CD4-positive, alpha-beta T cell treated with Interleukin-17A for 1 hour (primary cell): ENCODE measurements around the gene TRIM16.
A peak's percentile ranks its signal among the peaks of the same experiment; 100 is the strongest.
"Not testable (repeated sequence)": the region's sequence is repeated elsewhere in the genome, so short reads cannot be mapped to it uniquely, and the experiment has no call there.

ENCODE experiments used
- DNase-seq: peaks from one replicate; pipeline ENCODE4 v3.0.0-alpha.2; 2020

TRIM16 gene

GRCh38 chr17:15683824-15684478 lies at the start of gene TRIM16:
Gene TRIM16, minus strand, starts transcription at chr17:15684311. Its CDS starts 32,702 bp downstream, at chr17:15651609.
- DNase-seq: peak; percentile 86

DNA sequence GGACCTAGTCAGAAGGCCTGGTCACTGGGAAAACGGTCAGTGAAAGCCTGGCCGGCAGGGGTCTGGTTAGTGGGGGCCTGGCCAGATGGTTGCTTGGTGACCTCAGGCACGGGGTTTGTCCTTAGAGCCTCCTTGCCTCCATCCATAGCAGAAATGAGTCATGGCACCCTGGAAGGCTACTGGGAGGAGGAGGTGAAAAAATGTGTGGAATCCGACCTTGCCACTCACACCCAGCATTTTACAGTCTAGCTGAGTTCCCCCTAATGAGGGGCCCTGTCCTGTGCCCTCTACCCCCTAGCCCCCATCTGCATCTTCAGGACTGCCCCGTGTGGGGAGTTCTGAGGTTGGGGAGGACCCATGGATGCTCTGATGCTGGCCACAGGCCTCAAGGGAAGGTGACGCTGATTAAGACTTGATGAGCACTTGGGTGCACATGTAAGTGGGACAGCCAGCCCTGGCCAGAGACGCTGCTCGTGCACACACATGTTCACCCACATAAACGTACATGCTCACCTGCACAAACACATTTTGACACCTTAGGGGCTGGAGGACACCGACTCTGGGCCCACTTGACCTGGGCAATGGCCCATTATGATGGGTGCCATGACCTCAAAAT lies 49.2 kb upstream of the TRIM16 start:
- DNase-seq: not testable (repeated sequence)

GRCh38 chr17:15731900-15732299 lies 47.8 kb upstream of the TRIM16 start, which contains the start of gene TBC1D26:
Gene TBC1D26, plus strand, starts transcription at chr17:15732283. Its CDS starts 3,066 bp downstream, at chr17:15735349.
- DNase-seq: not testable (repeated sequence)

DNA sequence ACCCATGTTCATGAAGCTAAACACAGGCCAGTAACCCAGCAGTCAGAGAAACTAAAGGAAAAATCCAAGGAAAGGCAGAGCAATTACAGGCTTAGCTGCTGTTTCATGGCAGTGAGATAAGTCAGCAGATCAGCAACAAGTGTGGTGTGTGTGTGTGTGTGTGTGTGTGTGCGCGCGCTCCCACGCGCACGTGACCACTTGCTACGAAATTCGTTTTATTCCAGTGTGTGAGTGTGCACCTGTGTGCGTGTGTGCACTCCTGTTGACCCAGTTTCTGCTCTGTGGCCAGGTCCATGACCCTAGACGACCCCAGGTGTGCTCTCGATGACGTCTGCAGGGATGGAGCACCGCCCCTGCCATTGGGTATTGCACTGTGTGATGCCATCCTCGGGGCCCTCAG lies 46.4 kb upstream of the TRIM16 start:
- not testable (repeated sequence) for DNase-seq

- DNase-seq: not testable (repeated sequence)
These were observed 32.8 kb upstream of the TRIM16 start for GRCh38 chr17:15716601-15717563.

DNA sequence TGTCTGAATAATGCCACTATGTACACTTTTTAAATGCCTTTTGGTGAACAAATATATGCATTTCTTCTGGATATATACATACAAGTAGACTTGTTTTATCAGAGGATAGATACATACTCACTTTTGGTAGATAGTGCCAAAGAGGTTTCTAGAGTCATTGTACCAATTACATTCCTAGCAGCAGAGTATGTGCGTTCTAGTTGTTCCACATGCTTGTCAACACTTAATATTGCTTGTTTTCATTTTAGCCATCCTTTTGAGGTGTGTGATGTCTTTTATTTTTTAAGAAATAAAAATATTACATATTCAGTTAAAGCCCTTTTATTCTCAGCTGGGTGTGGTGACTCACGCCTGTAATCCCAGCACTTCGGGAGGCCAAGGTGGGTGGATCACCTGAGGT lies 24.8 kb upstream of the TRIM16 start:
- DNase-seq: not testable (repeated sequence)

- not testable (repeated sequence) for DNase-seq
These were observed 20.7 kb upstream of the TRIM16 start for GRCh38 chr17:15704813-15705212.

GRCh38 chr17:15704239-15704638 lies 20.1 kb upstream of the TRIM16 start:
- not testable (repeated sequence) for DNase-seq

DNA sequence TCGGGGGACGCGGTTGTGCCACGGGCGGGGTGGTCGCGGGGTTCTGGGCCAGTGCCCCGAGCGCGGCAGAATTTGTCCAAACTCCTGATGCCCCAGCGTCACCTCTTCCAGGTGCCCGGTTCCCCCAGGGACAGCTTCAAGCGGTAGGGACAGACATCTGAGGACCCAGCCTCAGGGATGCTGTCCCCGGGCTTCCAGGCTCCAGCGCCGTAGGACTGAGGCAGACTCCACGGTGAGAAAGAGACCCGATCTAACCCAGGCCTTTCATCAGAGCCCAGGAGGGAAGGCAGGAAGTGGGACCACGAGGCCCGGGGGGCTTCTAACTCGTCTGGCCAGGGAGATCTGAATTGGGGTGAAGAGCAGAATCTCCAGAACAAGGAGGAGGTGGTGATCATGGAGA lies 15.8 kb upstream of the TRIM16 start:
- DNase-seq: not testable (repeated sequence)

DNA sequence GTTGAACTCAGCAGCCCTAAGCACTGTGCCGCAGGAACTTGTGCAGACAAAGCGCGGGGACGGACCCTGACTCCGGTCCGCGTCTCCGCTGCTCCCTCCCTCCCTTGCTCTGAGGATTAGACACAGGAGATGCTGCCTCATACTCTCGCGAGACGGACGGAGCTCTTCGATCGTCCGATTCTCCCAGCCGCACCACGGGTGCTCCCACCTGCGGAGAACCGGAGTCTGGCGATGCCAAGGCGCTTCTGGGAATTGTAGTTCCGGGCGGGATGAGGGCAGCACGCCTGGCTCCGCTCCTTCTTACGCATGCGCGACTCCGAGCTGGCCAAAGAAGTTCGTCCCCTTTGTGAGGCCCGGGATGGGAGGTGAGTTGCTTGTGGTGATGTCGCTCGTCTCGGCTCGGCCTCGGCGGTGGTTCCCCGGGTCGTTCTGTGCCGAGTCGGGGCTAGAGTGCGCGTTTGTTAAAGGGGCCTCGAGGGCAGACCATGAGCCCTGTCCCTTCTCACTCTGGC lies 15.4 kb upstream of the TRIM16 start, which contains the start of gene ZNF286A:
TSS of gene ZNF286A (plus strand) at position 340 of the 512 bp plus-strand sequence. CDS start 578 bp downstream, outside the sequence.
- peak; percentile 99 for DNase-seq

DNA sequence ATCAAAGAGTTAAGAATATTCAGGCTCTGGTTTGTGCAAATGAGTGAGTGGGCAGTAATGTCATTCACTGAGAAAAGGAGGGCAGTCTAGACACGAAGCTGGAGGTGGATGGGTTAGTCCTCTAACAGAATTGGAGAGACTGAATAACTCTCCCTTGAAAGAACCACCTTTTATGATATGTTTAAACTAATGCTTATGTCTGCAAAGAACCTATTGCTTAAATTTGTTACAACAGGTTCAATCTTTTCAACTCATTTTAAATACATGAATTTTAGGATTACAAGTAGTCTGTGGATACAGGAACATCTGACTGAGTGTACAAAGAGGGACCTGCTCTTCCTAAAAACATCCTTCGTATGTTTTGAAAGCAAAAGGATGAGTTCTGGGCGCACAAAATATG lies 14.9 kb upstream of the TRIM16 start:
- not testable (repeated sequence) for DNase-seq

DNA sequence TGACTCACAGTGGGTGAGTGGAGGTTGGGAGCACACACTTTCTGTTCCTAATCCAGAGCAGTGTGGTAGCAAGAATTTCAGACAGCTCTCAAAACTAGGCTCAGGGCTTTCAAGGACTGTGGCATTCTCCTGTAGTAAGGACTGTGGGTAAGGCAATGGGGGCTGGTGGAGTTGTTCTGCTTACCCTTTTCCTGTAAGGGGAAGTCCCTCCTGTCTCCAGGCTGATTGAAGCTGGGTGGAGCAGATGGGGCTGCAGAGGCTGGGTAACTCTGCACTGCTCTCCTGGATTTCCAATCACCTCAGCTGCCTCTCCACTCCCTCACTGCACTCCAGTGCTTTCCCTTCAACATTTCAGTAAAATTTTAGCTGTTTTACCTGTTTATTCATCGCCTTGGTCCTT lies 3.4 kb upstream of the TRIM16 start:
- DNase-seq: not testable (repeated sequence)

- DNase-seq: peak; percentile 32
These were observed 976 bp downstream of the TRIM16 start for GRCh38 chr17:15683135-15683534.

GRCh38 chr17:15675991-15676390 lies 8.1 kb downstream of the TRIM16 start:
- DNase-seq: not testable (repeated sequence)

DNA sequence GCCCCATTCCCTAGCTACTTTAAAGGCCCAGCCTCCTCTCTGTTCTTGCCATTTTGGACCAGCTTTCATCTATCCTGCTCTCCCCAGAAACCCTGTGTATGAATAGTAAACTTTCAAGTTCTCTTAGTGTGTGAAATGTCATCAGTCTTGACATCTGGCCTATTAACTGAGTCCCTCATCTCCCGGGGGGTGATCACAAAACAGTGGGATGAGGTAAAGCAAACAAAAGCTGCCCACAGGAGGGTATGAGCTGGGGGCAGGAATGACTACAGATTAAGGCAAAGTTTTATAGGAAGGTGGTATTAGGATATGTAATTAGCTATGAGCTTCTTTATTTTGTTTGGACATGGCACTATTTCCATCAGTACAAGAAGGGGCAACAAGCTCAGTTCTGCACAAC lies 9.5 kb downstream of the TRIM16 start:
- not testable (repeated sequence) for DNase-seq

GRCh38 chr17:15669526-15669925 lies 14.6 kb downstream of the TRIM16 start:
- not testable (repeated sequence) for DNase-seq

GRCh38 chr17:15663691-15664090 lies 20.4 kb downstream of the TRIM16 start:
- no peak for DNase-seq

GRCh38 chr17:15663176-15663575 lies 20.9 kb downstream of the TRIM16 start:
- DNase-seq: no peak

GRCh38 chr17:15662681-15663080 lies 21.4 kb downstream of the TRIM16 start:
- no peak for DNase-seq

DNA sequence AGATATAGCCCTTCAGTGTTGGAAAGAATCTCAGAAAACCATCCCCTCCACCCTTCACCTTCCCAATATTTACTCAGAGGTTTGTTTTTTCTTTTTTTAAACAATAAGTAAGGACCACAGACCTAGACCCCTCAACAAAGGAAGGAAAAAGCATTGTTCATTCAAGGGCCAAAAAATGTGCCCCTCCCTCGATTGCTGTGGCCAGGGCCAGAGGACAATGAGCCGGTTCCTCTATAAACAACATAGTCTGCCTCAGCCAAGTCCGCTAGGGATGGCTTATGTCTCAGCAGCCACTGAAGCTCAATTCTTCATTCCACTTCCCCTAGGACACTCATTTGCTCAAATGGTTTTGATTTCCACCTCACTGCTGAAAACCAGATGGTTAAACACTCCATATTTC lies 24.0 kb downstream of the TRIM16 start:
- DNase-seq: no peak

DNA sequence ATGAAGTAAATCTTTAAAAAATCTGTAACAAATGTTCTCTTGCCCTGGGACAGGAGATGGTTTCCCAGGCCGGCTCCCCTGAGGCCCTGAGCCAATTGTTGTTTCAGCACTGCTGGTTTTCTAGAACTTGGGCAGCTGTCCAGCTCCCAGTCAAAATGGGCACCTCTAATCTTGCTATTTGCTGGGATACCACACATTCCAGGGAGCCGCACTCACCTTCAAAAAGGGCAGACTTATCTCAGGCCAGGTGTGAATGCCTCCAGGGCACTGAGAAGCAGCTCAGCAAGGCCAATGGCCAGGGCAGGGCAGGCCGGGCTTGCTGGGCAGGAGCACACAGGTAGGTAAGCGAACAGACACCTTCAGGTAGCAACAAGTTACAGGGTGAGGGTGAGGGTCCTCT lies 24.4 kb downstream of the TRIM16 start:
- no peak for DNase-seq

DNA sequence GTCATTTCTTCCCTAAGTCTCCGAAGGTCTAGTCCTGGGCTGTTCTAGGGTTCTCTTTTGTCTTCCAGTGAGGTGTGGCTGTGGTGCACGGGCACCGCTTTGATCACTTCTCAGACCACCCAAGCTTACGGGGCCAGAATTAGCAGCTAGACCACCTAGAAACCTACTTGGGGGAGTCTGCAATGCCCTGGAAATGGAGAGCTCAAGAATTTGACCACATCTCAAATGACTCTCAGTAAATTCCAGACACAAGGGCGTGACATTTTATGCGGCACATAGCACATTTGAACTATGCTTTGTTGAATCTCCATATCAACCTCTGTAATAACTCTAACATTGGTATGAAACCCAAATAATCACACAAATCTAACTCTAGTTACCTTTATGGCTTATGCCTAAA lies 24.9 kb downstream of the TRIM16 start:
- DNase-seq: no peak

DNA sequence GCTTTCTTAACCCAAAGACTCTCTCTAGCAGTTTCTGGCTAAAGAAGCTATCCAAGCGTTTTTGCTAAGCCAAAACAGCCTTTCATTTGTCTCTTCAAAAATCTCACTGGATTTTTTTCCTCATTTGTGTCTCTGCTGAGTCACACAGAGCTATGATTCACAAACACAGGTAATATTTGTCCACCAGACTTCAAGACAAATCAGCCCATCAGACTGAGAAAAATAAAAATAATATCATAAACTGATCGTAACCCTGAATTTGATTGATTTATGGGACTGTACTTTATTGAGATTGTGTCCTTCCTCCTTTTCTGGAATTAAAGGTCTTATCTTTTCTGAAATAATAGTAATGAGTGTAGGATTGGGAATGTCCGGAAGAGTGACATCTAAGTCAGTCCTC lies 25.8 kb downstream of the TRIM16 start:
- DNase-seq: no peak
